NOMO-1 treated with DMSO at 0.1 percent for 48 hours (cell line): ENCODE results near the gene NR3C1.
A peak's percentile ranks its signal among the peaks of the same experiment; 100 is the strongest.

Source experiments
- DNase-seq: peaks from one replicate; lab custom pipeline; 2025; ENCODE audit not compliant: unreplicated experiment; lab: John Stamatoyannopoulos, UW

Gene NR3C1

GRCh38 chr5:143403593-143404415, at the start of gene NR3C1:
NR3C1 (minus strand) TSS chr5:143403686; CDS start chr5:143400839, 2,847 bp downstream.
- peak; percentile 85 for DNase-seq

- no peak for DNase-seq
These were observed 46.3 kb upstream of the NR3C1 start for GRCh38 chr5:143449772-143450171.

- DNase-seq: no peak
These were observed 45.0 kb upstream of the NR3C1 start for GRCh38 chr5:143448518-143448917.

GRCh38 chr5:143447983-143448382, 44.5 kb upstream of the NR3C1 start:
- no peak for DNase-seq

GRCh38 chr5:143446535-143447226, 43.2 kb upstream of the NR3C1 start:
- no peak for DNase-seq

- DNase-seq: no peak
These were observed 42.3 kb upstream of the NR3C1 start for GRCh38 chr5:143445776-143446175.

GRCh38 chr5:143443330-143443729, 39.8 kb upstream of the NR3C1 start:
- no peak for DNase-seq

- DNase-seq: no peak
These were observed 38.9 kb upstream of the NR3C1 start for GRCh38 chr5:143442385-143442784.

- DNase-seq: no peak
These were observed 37.1 kb upstream of the NR3C1 start for GRCh38 chr5:143440448-143441115.

- no peak for DNase-seq
These were observed 34.3 kb upstream of the NR3C1 start for GRCh38 chr5:143437666-143438273.

GRCh38 chr5:143436871-143437270, 33.4 kb upstream of the NR3C1 start:
- DNase-seq: no peak

- DNase-seq: peak; percentile 99
These were observed 31.7 kb upstream of the NR3C1 start for GRCh38 chr5:143435210-143435657.

- peak; percentile 48 for DNase-seq
These were observed 31.0 kb upstream of the NR3C1 start for GRCh38 chr5:143434261-143435209.

- no peak for DNase-seq
These were observed 30.2 kb upstream of the NR3C1 start for GRCh38 chr5:143433670-143434069.

GRCh38 chr5:143432658-143433239, 29.3 kb upstream of the NR3C1 start:
- no peak for DNase-seq

- no peak for DNase-seq
These were observed 28.3 kb upstream of the NR3C1 start for GRCh38 chr5:143431789-143432188.

- peak; percentile 39 for DNase-seq
These were observed 25.4 kb upstream of the NR3C1 start for GRCh38 chr5:143428738-143429420.

- peak; percentile 56 for DNase-seq
These were observed 24.7 kb upstream of the NR3C1 start for GRCh38 chr5:143428155-143428554.

- no peak for DNase-seq
These were observed 23.7 kb upstream of the NR3C1 start for GRCh38 chr5:143427122-143427735.
